ENCODE measurements around the gene SLC35B1.
A peak's percentile ranks its signal among the peaks of the same experiment; 100 is the strongest.
"Not testable (repeated sequence)": the region's sequence is repeated elsewhere in the genome, so short reads cannot be mapped to it uniquely, and the experiment has no call there.

The SLC35B1 gene

GRCh38 chr17:49699966-49700575 is 7.7 kb downstream of the SLC35B1 start:
- DNase-seq (ENCODE audit: low read depth) = no peak

GRCh38 chr17:49698005-49698404 is 9.8 kb downstream of the SLC35B1 start:
- DNase-seq (ENCODE audit: low read depth) = no peak

- no peak for DNase-seq (ENCODE audit: low read depth)
Observed at GRCh38 chr17:49696233-49696761, 11.5 kb downstream of the SLC35B1 start.

- DNase-seq (ENCODE audit: low read depth) = no peak
Observed at GRCh38 chr17:49695698-49696232, 12.0 kb downstream of the SLC35B1 start.

GRCh38 chr17:49694847-49695697 is 12.7 kb downstream of the SLC35B1 start:
- peak; percentile 35 for DNase-seq (ENCODE audit: low read depth)

GRCh38 chr17:49692751-49693150 is 15.0 kb downstream of the SLC35B1 start:
- peak; percentile 38 for DNase-seq (ENCODE audit: low read depth)

- DNase-seq (ENCODE audit: low read depth) = peak; percentile 69
Observed at GRCh38 chr17:49691677-49692191, 16.0 kb downstream of the SLC35B1 start.

- DNase-seq (ENCODE audit: low read depth) = peak; percentile 99
Observed at GRCh38 chr17:49691086-49691676, 16.6 kb downstream of the SLC35B1 start.

- peak; percentile 43 for DNase-seq (ENCODE audit: low read depth)
Observed at GRCh38 chr17:49690256-49690655, 17.5 kb downstream of the SLC35B1 start.

GRCh38 chr17:49688848-49689247 is 18.9 kb downstream of the SLC35B1 start:
- DNase-seq (ENCODE audit: low read depth) = no peak

- DNase-seq (ENCODE audit: low read depth) = peak; percentile 81
Observed at GRCh38 chr17:49687878-49688491, 19.8 kb downstream of the SLC35B1 start.

GRCh38 chr17:49681106-49681979 is 26.4 kb downstream of the SLC35B1 start:
- no peak for DNase-seq (ENCODE audit: low read depth)

GRCh38 chr17:49680314-49680713 is 27.4 kb downstream of the SLC35B1 start:
- no peak for DNase-seq (ENCODE audit: low read depth)

- DNase-seq (ENCODE audit: low read depth) = peak; percentile 99
Observed at GRCh38 chr17:49677933-49678847, 29.6 kb downstream of the SLC35B1 start, which contains the start of gene SPOP. SPOP (minus strand) TSS chr17:49678097; CDS start chr17:49622810, 55,287 bp downstream.

- DNase-seq (ENCODE audit: low read depth) = peak; percentile 94
Observed at GRCh38 chr17:49677134-49677932, 30.4 kb downstream of the SLC35B1 start.

GRCh38 chr17:49676276-49676868 is 31.4 kb downstream of the SLC35B1 start:
- DNase-seq (ENCODE audit: low read depth) = peak; percentile 65

GRCh38 chr17:49674507-49674906 is 33.3 kb downstream of the SLC35B1 start:
- DNase-seq (ENCODE audit: low read depth) = no peak

GRCh38 chr17:49673679-49674078 is 34.1 kb downstream of the SLC35B1 start:
- DNase-seq (ENCODE audit: low read depth) = not testable (repeated sequence)
